ENCODE measurements around the gene ZFP28.

ZFP28 gene

DNA sequence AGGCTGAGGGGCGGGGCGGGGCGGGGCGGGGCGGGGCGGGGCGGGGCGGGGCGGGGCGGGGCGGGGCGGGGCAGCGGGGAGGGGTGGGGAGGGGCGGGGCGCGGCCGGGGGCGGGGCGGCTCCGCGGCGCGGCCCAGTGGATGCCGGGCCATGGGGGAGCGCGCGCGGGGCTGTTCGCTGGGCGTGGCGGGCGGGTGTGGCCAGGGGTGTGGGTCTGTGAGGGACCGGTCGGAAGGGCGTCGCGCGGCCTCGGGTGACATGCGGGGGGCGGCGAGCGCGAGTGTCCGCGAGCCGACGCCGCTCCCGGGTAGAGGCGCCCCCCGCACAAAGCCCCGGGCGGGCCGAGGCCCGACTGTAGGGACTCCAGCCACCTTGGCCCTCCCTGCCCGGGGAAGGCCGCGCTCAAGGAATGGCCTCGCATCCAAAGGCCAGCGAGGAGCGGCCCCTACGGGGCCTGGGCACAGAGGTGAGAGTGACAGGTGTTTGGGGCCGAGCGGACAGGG lies at the start of gene ZFP28:
Gene ZFP28, plus strand, starts transcription at position 188 of the 503 bp plus-strand sequence. Its CDS starts 71 bp downstream, at position 259.
- DNase-seq, result peak; percentile 44

- no peak for DNase-seq
Observed at GRCh38 chr19:56491399-56491798, 47.3 kb upstream of the ZFP28 start.

DNA sequence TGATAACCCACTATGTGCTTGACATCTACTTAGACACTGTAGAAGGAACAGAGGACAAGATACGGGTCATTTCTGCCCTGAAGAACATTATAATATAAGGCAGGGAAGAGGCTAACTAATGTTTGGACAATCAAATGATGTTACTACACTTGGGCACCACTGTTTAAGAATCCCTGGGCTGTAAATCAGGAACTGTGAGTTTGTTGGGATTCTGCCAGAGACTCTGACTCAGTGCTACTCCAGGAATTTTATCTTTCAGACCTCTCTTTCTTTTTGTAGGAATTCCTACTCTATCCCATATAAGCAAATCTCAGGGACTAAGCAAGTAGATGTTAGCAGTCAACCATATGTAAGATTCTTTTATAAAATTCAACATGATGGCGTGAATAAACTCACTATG lies 34.2 kb upstream of the ZFP28 start:
- no peak for DNase-seq

DNA sequence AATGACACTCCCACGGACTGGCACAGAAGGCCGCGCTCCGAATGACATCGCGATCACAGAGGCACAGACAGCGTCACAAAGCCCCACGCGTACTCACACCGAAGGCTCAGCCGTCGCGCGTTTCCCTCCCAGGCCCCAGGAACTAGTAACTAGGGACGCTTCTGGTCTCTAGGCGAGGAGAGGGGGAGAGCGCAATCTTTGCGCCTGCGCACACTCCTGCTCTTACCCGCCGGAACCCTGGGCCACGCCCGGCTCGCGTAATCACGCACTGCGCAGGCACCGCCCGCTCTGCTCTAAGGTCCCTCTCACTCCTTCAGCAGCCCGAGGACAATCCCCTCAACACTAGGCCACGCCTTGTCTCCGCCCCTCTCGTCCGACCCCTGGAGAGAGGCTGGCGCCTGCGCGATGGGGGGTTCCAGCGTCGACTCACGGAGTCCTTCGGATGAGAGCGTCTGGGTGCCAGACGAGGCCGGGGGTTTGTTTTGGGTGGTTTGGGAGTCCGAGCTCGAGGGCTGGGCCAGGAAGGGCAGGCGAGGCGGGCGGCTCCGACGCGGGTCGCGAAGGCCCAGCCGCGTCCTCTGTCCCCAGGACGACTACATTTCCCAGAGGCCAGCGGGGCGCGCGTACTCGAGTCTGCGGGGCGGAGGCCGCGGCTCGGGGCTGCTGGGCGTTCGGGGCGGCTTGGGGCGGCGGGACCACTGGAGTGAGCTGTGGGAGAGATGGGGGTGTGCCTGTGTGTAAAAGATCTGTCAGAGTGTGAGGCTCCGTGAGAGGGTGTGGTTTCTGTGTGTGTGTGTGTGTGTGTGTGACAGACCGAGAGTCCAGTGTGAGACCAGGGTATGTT lies 31.1 kb upstream of the ZFP28 start, which contains the start of gene ZNF471:
Gene ZNF471, plus strand, starts transcription at position 410 of the 844 bp plus-strand sequence. CDS start 3,717 bp downstream, outside the sequence.
- peak; percentile 95 for DNase-seq

DNA sequence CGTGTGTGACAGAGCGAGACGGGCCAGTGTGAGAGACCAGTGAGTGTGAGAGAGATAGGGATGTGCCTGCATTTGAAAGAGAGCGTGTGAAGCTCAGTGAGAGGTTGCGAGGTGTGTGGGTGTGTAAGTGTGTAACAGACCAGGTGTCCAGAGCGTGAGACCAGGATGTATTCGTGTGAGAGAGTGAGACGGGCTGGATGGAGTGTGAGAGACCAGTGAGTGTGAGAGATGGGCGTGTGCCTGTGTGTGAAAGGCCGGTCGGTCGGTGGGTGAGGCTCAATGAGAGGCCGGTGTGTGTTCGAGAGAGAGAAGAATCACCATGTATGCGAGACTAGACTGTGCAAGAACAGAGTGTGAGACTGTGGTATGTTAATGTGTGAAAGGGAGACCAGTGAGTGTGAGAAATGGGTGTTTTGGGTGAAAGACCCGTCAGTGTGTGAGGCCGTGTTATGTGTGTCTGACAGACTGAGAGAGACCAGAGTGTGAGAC lies 30.4 kb upstream of the ZFP28 start:
- DNase-seq, result no peak

GRCh38 chr19:56525214-56525860 lies 13.4 kb upstream of the ZFP28 start:
- DNase-seq, result no peak

GRCh38 chr19:56537442-56537841 lies 1.3 kb upstream of the ZFP28 start:
- no peak for DNase-seq

DNA sequence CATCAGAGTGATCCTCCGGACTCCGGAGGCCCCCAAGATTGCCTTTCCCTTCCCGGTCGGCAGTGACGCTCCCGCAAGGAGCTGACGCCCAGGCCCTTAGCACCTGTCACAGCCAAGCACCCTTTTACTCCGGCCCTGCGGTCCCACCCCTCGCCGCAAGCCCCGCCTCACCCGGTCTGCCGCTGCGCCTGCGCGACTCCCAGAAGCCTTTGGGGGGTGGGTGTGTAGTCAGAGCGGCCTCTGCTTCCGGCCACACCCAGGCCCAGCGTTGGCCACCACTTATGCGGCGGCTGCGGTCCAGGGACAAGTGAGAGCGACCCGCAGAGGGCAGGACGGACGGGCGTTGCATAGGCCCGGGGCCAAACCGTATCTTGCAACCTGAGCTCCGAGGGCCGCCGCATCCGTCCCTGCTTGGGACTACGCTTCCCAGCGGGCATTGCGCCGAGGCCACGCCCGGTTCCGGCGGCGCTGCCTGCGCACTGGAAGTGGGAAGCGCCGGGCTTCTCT lies 441 bp upstream of the ZFP28 start:
- DNase-seq, result peak; percentile 74

GRCh38 chr19:56543776-56544175 lies 5.0 kb downstream of the ZFP28 start:
- no peak for DNase-seq

GRCh38 chr19:56547535-56547934 lies 8.8 kb downstream of the ZFP28 start:
- no peak for DNase-seq

DNA sequence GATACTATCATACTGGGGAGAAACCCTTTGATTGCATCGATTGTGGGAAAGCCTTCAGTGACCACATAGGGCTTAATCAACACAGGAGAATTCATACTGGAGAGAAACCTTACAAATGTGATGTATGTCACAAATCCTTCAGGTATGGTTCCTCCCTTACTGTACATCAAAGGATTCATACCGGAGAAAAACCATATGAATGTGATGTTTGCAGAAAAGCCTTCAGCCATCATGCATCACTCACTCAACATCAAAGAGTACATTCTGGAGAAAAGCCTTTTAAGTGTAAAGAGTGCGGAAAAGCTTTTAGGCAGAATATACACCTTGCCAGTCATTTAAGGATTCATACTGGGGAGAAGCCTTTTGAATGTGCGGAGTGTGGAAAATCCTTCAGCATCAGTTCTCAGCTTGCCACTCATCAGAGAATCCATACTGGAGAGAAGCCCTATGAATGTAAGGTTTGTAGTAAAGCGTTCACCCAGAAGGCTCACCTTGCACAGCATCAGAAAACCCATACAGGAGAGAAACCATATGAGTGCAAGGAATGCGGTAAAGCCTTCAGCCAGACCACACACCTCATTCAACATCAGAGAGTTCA lies 15.6 kb downstream of the ZFP28 start:
- DNase-seq, result no peak

GRCh38 chr19:56562766-56563165 lies 24.0 kb downstream of the ZFP28 start:
- no peak for DNase-seq

GRCh38 chr19:56566904-56567273 lies 28.1 kb downstream of the ZFP28 start:
- no peak for DNase-seq

DNA sequence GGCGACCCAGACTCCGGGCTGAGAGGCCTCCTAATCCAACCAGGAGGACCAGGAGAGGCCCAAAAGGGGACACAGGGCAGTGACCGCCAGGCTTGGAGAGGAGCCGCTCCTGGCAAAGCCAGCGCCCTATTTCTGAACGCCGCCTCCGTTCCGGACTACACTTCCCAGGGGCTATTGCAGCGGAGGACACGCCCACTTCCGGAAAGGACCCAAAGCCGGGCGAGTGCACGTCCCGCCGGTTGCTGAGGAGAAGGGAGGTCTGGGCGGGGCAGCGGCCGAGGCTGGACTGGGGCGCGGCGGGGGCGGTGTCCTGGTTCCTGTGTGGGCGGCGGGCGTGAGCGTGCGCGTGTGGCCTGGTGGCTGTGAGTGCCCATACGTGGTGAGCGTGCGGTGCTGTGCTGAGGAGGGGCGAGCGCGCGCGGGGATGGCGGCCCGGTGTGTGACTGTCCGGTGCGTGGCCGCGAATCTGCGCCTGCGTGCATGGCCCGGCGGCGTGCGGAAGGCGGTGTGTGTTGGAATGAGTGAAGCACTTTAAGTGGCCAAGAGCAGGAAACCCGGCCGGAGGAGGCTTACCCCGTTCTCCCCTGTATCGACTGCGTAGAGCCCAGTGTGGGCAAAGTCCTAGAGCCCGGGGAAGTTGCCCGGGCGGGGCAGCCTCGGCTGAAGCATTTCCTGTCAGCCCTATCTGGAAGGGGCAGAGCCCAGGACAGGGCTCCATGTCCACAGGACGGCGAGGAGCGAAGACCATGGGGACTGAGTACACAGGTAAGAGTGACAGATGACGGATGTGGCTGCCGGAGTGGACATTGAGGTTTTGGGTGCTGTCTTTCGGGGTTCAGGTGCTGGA lies 28.7 kb downstream of the ZFP28 start, which contains the start of gene ZNF470:
Gene ZNF470, plus strand, starts transcription at position 195 of the 847 bp plus-strand sequence. CDS start 2,844 bp downstream, outside the sequence.
- peak; percentile 72 for DNase-seq

DNA sequence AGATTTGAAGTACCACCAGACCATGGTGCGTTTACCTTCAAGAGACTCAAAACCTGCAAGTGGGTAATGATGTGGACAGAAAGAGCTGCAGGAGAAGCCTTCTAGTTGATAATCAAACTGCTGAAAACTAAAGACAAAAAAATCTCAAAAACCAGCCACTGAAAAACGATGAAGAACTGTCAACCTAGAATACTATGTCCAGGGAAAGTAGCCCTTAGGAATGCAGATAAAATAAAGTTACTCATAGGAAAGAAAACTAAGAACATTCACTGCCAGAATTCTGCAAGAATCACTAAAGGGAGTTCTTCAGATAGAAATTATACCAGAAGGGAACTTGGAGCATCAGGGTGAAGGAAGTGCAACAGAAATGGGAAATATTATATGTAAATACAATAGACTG lies 33.8 kb downstream of the ZFP28 start:
- DNase-seq, result no peak

DNA sequence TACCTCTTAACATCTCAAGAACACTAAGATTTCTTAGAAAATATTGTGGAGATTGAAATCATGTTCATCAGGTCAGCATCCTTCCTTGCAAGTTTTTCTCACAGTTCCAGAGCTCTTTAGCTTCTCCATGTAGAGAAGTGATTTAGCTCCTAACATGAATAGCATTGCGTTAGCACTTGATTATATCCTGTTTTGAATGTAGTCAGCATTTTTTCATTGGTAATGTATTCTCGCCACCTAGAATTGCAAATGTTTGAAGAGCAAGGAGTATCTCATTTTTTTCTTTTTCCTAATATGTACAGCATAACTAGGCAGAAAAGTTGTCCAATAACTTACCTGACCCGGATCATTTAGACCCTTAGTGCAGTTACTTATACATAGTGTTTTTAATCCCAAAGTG lies 35.2 kb downstream of the ZFP28 start:
- no peak for DNase-seq

GRCh38 chr19:56577719-56578602 lies 39.2 kb downstream of the ZFP28 start:
- DNase-seq, result no peak

GRCh38 chr19:56594446-56594782 lies 55.7 kb downstream of the ZFP28 start:
- DNase-seq, result no peak

DNA sequence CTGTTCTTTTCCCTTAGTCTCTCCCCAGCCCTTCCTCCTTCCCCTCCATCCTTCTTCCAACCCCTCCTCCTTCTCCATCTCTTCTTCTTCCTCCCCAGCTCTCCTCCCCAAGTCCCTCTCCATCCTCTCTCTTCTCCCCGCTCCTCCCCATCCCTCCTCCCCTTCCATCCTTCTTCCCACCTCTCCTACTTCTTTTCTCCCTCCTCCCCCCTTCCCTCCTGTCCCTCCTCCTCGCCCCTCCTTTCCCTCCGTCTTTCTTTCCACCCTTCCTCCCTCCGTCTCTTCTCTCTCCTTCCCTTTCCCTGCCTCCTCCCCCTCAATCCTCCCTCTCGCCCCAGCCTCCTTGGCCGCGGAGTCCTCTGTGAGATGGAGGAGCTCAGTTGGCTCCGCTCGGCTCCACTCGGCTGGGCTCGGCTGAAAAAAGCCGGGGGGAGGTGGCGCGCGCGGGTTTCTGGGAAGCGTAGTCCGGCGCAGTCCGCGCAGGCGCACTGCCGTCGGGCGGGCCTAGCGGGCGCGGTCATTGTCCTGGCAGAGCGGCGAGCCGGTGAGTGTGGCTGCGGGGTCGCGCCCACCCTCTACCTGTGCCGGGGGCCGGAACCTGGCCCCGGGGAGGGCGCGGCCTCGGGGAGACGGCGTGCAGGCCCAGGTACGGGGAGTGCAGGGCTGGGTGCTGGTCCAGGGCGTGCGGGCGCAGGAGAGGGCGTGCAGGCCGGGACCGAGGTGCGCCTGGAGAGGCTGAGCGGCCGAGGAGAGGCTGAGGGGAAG lies 56.2 kb downstream of the ZFP28 start, which contains the start of gene ZNF71:
Gene ZNF71, plus strand, starts transcription at position 520 of the 765 bp plus-strand sequence. CDS start 6,257 bp downstream, outside the sequence.
- peak; percentile 20 for DNase-seq

- DNase-seq, result no peak
Observed at GRCh38 chr19:56595548-56595899, 56.8 kb downstream of the ZFP28 start.

Data from GF-D8 (cell line).